Pons (tissue), 1 donor: Measurements from ENCODE around the gene TRPV5.

Experiments
- DNase-seq: peaks from one replicate; pipeline ENCODE4 v3.0.0-alpha.2; 2016; ENCODE audit warnings: low spot score

The TRPV5 gene

GRCh38 chr7:142885311-142886230 lies 48.0 kb downstream of the TRPV5 start, which contains the start of gene TRPV6:
TRPV6 (minus strand) TSS chr7:142885745.
- no peak for DNase-seq

DNA sequence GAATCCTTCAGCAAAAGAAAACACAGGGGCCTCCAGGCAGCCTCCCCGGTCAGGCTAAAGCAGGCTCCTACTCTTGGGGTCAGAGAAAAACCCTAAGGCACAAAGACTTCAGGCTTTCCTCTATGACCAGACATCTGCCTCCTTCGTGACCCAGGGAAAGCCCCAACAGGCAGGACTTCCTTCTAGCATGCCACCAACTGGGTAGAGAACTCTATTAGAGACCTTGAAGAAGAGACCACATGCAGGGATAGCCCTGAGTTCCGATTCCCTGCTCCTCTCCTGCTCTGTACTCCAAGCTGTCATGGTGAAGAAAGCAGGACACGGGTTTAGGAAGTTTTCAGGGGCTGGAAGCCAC lies 49.3 kb downstream of the TRPV5 start:
- no peak for DNase-seq

GRCh38 chr7:142883571-142884285 lies 49.8 kb downstream of the TRPV5 start:
- no peak for DNase-seq

GRCh38 chr7:142883145-142883544 lies 50.4 kb downstream of the TRPV5 start:
- no peak for DNase-seq

DNA sequence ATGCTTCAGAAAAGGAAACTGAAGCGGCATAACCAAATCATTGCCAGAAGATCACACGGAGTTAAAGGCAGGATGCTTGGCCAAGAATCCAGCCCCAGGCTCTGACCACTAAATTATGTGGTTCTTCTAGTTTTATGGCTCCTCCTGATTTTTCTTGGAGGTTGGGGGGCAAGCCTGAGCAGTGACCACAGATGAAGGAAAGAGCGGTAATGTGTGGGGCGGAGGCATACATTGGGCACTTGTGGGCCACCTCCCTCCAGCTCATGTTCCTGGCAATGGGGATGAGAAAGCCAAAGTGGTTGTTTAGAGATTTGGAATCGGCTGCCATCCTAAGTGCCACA lies 51.2 kb downstream of the TRPV5 start:
- no peak for DNase-seq

DNA sequence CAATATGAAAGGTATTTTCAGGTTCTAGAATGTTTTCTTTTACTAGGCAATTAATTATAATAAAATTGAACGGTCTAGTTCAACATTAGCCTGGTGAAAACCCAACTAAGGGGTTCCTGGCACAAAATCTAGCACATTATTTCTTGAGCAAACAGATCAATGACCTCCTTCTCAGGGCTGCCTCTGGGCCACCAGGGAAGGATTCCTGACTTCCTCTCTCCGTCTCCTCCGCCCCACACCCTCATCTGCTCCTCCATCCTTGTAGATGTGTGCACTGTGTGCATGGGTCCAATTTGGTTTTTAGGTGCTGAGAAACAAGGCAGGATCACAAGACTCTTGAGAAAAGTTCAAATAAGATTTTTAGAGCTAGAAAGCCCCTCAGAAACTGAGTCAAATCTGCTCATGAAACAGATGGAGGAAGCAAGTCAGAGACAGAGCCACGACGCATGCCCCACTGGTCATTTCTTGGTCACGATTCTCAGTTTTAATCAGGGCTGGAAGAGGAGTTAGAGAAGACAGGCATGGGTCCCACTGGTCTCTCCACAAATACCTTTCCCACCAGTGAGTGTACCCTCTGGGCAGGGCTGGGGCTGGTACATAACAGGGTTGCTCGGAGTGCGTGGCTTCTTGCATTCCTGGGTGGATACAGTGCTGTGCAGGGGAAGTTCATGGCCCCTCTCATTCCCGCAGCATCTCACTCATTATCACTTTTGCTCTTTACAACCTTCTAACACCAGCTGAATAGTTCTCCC lies 51.8 kb downstream of the TRPV5 start:
- no peak for DNase-seq

DNA sequence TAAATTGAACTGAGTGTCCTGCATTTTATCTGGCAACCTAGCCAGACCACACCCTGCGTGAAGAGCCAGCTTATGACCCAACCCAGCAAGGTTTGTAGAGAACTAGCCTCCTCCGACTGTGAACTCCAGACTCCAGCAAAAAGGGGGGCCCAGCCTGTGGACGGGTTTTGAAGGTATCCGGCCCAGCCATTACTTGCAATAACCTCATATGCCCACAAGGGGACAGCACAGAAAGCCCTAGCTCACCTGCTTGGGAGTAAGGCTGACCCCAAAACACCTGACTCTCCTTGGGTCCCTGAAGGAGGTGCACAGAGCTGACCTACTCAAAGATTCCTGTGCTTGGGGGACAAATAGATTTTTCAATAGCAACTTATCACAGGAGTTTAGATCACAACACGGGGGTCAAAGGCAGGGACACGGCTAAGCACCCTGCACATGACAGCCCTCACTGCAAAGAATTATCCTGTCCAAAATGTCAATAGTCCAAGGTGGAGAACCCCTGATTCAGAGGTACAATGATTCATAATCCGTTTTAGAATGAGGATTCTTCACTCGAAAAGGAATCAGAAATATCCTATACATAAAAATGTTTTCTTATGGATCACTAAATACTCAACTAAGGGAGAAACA lies 52.6 kb downstream of the TRPV5 start:
- peak; percentile 15 for DNase-seq

GRCh38 chr7:142879060-142879459 lies 54.5 kb downstream of the TRPV5 start:
- DNase-seq: no peak

DNA sequence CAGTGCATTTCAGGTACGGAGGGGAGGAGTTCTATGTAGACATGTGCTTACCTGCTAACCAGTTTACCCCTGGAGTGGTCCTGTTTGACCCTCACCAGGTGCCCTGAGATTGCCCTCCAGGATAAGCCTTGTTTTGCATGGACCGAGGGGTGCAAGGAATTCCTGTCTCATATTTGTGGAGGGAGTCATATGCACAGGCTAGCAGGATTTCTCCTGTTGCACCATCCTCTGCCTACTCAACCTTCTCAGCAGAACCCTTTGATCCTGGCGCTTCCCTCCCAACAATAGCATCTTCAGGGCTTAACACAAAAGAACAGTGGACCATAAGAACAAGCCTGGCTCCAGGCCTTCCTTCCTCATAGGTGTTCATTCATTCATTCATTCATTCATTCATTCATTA lies 55.2 kb downstream of the TRPV5 start:
- DNase-seq: no peak

GRCh38 chr7:142876991-142877910 lies 56.3 kb downstream of the TRPV5 start:
- DNase-seq: no peak

DNA sequence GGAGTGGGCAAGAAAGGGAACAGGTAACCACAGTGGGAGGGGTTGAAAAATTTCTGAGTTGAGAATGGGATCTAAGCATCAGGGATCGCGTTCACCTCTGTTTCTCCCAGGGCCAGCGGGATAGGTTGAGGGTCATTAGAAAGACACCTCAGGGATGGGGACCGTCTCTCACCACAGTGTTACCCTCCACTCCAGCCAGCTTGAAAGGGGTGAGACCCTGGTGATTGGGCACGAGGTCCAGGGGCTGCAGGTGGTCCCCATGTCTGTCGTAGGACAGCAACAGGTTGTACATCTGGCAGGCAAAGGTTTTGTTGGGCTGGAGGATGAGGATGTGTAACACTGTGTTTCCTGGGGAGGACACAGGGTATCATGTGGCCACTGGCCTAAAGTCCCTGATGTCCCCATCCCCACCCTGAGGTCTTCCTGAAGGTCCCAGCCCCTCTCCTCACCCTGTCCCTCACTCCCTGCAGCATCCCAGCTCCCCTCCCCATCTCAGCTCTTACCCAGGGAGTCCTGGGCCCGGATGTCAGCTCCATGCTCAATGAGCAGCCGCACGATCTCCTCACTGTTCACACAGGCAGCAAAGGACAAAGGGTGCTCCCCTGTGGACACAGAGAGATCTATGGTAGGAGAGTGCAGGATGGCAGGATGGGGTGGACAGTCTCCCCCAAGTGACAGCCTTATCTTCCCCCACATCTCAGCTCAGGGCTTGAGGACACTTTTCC lies 57.1 kb downstream of the TRPV5 start:
- no peak for DNase-seq

- no peak for DNase-seq
Observed at GRCh38 chr7:142875456-142875855, 58.1 kb downstream of the TRPV5 start.

DNA sequence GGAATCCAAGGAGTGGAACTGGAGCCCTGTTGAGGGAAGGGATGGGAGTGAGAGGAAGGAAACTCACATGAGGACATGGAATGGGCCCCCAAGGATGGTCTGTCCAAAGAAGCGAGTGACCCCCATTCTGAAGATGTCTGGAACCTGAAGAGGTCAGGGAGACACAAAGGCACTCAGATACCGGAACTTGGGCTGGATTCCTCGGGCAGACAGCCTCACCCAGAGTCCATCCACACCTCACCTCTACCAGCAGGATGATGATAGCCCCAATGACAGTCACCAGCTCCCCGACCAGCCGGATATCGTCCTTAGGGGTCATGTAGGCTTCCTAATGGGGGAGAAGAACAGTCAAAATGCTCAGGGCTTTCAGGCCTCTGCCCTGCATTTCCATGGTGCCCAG lies 58.7 kb downstream of the TRPV5 start:
- no peak for DNase-seq

DNA sequence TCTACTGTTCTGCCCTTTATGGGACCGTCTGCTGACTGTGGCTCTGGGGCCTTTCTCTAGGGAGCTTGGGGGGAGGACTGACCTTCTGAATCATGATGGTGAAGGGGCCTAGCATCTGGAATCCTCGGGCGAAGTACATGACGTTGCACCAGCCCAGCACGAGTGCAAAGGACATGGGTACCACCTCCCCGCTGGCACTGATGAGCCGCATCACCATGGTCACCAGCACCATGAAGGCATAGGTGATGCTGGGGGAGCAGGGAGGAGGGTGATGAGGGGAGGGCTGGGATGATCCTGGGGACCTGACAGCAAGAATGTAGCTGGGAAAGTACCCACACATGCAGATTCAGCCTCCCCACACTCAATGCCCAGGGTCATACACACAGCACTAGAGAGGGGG lies 59.1 kb downstream of the TRPV5 start:
- DNase-seq: no peak

- DNase-seq: no peak
Observed at GRCh38 chr7:142873871-142874270, 59.7 kb downstream of the TRPV5 start.

DNA sequence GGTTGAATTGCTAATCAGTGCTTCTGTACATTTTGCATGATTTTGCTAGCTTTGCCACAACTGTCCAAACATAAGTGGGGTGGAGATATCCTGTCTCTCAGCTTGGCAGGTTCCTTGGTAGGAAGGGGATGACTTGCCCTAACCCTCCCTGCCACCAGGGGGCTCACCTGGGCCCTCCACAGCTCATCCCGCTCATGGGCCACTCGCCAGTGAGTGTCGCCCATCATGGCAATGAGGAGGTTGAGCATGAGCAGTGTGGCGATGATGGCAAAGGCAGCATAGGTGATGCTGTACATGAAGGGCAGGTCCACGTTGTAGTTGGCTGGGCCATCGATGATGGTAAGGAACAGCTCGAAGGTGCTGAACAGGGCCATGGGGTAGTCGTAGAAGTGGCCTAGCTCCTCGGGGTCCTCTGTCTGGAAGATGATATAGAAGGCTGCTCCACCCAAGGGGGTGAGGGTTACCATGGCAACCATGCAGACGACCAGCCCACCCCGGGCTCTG lies 60.2 kb downstream of the TRPV5 start:
- DNase-seq: no peak

DNA sequence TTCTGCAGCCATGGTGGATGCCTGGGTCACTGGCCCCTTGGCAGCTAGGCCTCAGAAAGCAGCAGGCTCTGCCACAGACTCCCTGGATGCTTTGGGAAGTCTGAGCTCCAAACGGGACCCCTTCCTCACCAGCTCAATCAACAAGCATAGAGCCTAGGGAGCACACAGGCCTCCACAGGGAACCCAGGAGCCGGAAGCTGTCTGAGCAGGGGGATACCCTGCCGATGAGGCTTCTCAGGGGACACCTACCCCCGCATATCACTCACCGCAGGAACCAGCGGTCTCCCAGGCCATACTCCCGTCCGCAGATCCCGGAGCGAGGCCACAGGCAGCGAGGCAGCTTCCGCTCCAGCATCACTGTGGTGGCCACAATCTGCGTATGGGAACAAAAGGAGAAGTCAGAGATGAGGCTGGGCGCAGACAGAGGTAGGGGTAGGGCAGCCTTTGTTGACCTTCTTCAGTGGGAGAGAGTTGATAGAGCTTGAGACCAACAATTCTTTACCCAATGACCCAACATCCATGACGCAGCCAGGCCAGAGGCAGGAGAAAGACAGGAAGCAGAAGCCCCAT lies 61.4 kb downstream of the TRPV5 start:
- DNase-seq: no peak

DNA sequence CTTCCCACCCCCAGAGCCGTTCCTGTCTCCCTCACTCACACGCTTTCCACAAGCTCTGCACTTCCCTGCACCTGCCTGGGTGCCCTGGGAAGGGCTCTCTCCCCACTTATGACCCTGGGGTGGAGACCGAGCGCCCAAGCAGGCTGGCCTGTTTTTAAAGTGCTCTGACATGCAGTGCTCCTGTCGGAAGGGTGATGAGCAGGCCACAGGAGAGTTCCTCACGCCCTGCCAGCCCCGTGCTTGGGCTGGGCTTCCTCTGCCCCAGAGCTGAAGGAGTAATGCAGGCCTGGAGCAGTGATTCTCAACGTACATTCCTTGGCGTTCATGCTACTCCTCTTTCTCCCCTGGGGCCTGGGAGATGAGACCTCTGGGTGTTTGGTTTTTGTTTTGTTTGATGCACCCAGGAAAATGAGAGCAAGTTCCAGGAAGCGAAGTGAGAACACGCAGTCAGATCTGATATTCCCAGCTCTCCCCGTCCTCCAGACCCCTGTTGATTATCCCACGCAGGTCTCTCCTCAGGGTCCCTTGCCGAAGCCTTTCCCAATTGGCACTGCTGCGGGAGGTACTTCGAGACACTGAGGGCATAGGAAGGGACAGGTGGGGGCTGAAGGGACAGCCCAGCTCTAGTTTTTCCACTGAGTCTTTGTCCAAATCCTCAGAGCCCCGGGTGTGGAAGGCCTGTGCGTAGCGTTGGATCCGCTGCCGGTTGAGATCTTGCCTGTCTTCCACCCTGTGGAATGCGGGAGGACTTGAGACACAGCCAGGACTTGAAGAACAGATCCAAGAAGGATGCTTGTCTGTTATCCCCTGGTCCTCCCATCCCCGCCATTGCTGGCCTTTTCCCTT lies 62.1 kb downstream of the TRPV5 start:
- DNase-seq: no peak
